ENCODE data around the gene GJB4.

- TF ChIP-seq EZH2 (IDR thresholded peaks at IDR 0.05) (no peak), POLR2AphosphoS5 (IDR thresholded peaks at IDR 0.05; ENCODE audit: borderline replicate concordance, low read depth, low read length) (no peak)
These were observed 2.3 kb downstream of the GJB4 start for GRCh38 chr1:34761776-34762307.
